KMS-11 (cell line): ENCODE results near the gene ZNF620.

Experiments used
- H2AFZ ChIP-seq: fragments of 200-600 bp; sonication (generic); 2 replicates; pipeline ENCODE4 v1.6.1; 2016; ENCODE audit warnings: antibody characterized with exemption, mixed run types, low read depth
- H3K27ac ChIP-seq: fragments of 200-600 bp; sonication (generic); 2 replicates; pipeline ENCODE4 v1.6.1; 2016; ENCODE audit warnings: mild to moderate bottlenecking, mixed run types
- H3K27me3 ChIP-seq: fragments of 200-600 bp; sonication (generic); 2 replicates; pipeline ENCODE4 v1.6.1; 2017; ENCODE audit warnings: mild to moderate bottlenecking, low read depth, mixed run types, moderate library complexity; ENCODE audit not compliant: insufficient read depth
- H3K36me3 ChIP-seq: fragments of 200-600 bp; sonication (generic); 2 replicates; pipeline ENCODE4 v1.6.1; 2017; ENCODE audit warnings: mild to moderate bottlenecking, mixed run types; ENCODE audit not compliant: insufficient read depth
- H3K4me1 ChIP-seq: fragments of 200-600 bp; sonication (generic); 2 replicates; pipeline ENCODE4 v1.6.1; 2016; ENCODE audit warnings: mild to moderate bottlenecking, low read depth, mixed run types; ENCODE audit not compliant: poor library complexity, severe bottlenecking
- H3K4me2 ChIP-seq: fragments of 200-600 bp; sonication (generic); 2 replicates; pipeline ENCODE4 v1.7.0; 2016; ENCODE audit warnings: mild to moderate bottlenecking, mixed run types
- H3K4me3 ChIP-seq: fragments of 200-600 bp; sonication (generic); IDR thresholded peaks from 2 replicates; pipeline ENCODE4 v1.6.1; 2017; ENCODE audit warnings: low read depth, low read length, mixed read lengths; ENCODE audit not compliant: insufficient read depth
- H3K79me2 ChIP-seq: fragments of 200-600 bp; sonication (generic); 2 replicates; pipeline ENCODE4 v1.6.1; 2016; ENCODE audit warnings: low read depth, mixed run types; ENCODE audit not compliant: insufficient read depth
- H3K9ac ChIP-seq: fragments of 200-600 bp; sonication (generic); 2 replicates; pipeline ENCODE4 v1.6.1; 2016; ENCODE audit warnings: mild to moderate bottlenecking, mixed run types
- H4K20me1 ChIP-seq: fragments of 200-600 bp; sonication (generic); 2 replicates; pipeline ENCODE4 v1.6.1; 2016; ENCODE audit warnings: mild to moderate bottlenecking, mixed run types; ENCODE audit not compliant: insufficient read depth
- TF ChIP-seq, protein P1 (sequence below): fragments of 200-600 bp; sonication (generic); conservative IDR thresholded peaks from 2 replicates; pipeline ENCODE4 v1.6.1; 2017; ENCODE audit warnings: low read depth, mild to moderate bottlenecking, antibody characterized with exemption, low read length, moderate library complexity, mixed read lengths

ZNF620 gene

DNA sequence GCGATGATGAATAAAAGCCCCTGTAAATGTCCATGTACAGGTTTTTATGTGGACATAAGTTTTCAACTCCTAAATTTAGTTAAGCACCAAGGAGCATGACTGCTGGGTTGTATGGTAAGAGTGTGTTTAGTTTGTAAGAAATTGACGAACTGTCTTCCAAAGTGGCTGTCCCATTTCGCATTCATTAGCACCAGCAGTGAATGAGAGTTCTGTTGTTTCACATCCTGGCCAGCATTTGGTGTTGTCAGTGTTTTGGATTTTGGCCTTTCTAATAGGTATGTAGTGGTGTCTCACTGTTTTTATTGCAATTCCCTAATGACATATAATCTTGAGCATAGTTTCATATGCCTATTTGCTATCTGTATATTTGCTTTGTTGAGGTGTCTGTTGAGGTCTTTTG lies 22.6 kb downstream of the ZNF620 start:
- Histone ChIP-seq H3K79me2 (no peaks in the 10 kb centered on the region), H4K20me1 (no peaks in the 10 kb centered on the region), H2AFZ (no peak overlapping the region), H3K4me2 (no peak overlapping the region), H3K4me3 (no peak overlapping the region), H3K9ac (no peak overlapping the region), H3K4me1 (no peaks in the 10 kb centered on the region), H3K27ac (no peak overlapping the region), H3K36me3 (no peaks in the 10 kb centered on the region; the same call in 1 of the 2 replicates), H3K27me3 (no peaks in the 10 kb centered on the region)
- TF ChIP-seq, protein P1, sequence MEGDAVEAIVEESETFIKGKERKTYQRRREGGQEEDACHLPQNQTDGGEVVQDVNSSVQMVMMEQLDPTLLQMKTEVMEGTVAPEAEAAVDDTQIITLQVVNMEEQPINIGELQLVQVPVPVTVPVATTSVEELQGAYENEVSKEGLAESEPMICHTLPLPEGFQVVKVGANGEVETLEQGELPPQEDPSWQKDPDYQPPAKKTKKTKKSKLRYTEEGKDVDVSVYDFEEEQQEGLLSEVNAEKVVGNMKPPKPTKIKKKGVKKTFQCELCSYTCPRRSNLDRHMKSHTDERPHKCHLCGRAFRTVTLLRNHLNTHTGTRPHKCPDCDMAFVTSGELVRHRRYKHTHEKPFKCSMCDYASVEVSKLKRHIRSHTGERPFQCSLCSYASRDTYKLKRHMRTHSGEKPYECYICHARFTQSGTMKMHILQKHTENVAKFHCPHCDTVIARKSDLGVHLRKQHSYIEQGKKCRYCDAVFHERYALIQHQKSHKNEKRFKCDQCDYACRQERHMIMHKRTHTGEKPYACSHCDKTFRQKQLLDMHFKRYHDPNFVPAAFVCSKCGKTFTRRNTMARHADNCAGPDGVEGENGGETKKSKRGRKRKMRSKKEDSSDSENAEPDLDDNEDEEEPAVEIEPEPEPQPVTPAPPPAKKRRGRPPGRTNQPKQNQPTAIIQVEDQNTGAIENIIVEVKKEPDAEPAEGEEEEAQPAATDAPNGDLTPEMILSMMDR: no peak

- Histone ChIP-seq H3K36me3 (no peaks in the 10 kb centered on the region; the same call in 1 of the 2 replicates), H3K79me2 (no peaks in the 10 kb centered on the region), H3K4me2 (no peak overlapping the region), H3K27ac (no peak overlapping the region), H2AFZ (no peak overlapping the region), H3K4me3 (no peak overlapping the region), H3K27me3 (no peaks in the 10 kb centered on the region), H4K20me1 (no peaks in the 10 kb centered on the region), H3K9ac (no peak overlapping the region), H3K4me1 (no peaks in the 10 kb centered on the region)
- TF ChIP-seq, protein P1: no peak
These were observed 26.4 kb downstream of the ZNF620 start for GRCh38 chr3:40532252-40532651.

DNA sequence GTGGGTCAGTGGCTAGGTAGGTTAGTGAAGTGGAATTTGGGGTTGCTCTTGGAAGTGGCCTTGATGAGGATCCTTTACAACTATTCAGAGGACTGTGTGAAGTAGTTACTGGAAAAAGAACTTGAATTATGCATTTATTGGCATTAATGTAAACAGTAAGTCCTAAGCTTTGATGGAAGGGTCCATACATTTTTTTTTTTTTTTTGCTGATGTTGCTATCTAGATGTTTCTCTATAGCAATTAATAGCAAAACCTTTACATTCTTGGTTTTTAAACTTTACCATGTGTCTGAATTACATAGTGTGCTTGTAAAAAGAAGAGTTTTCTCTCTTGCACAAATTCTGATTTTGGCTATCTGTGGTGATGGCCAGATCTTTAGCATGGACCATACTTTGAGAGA lies 28.4 kb downstream of the ZNF620 start:
- Histone ChIP-seq H3K9ac (no peak overlapping the region), H3K4me3 (no peak overlapping the region), H3K27ac (no peak overlapping the region), H3K27me3 (no peaks in the 10 kb centered on the region), H4K20me1 (no peaks in the 10 kb centered on the region), H3K36me3 (no peaks in the 10 kb centered on the region; the same call in 1 of the 2 replicates), H2AFZ (no peak overlapping the region), H3K4me1 (no peaks in the 10 kb centered on the region), H3K4me2 (no peak overlapping the region), H3K79me2 (no peaks in the 10 kb centered on the region)
- TF ChIP-seq, protein P1: no peak

- Histone ChIP-seq H3K27ac (no peak overlapping the region), H4K20me1 (no peaks in the 10 kb centered on the region), H3K36me3 (no peaks in the 10 kb centered on the region), H3K79me2 (no peaks in the 10 kb centered on the region), H3K4me1 (no peaks in the 10 kb centered on the region), H3K27me3 (no peaks in the 10 kb centered on the region), H3K9ac (no peak overlapping the region), H3K4me3 (no peak overlapping the region), H3K4me2 (no peak overlapping the region), H2AFZ (no peak overlapping the region)
- TF ChIP-seq, protein P1: no peak
These were observed 41.0 kb downstream of the ZNF620 start for GRCh38 chr3:40546816-40547215.
